ENCODE data around the gene TRIM72.

TRIM72 gene

GRCh38 chr16:31253642-31254045 is 39.7 kb downstream of the TRIM72 start:
- Histone ChIP-seq H3K9me2 (replicated peaks; ENCODE audit: low read depth, low read length) (no peaks in the 10 kb centered on the region), H3K36me3 (ENCODE audit: insufficient read depth, low read length) (no peaks in the 10 kb centered on the region), H3K27me3 (ENCODE audit: insufficient read depth, low read length, poor library complexity, severe bottlenecking) (no peaks in the 10 kb centered on the region), H3K9me3 (ENCODE audit: insufficient read depth, low read depth, low read length) (no peaks in the 10 kb centered on the region), H3K4me1 (ENCODE audit: insufficient read depth, low read length, poor library complexity, severe bottlenecking) (no peaks in the 10 kb centered on the region), H2AFZ (ENCODE audit: low read length) (peak overlapping the region; percentile 40; the same call in 1 of the 2 replicates), H3K9ac (ENCODE audit: low read depth, low read length, poor library complexity, severe bottlenecking) (no peak overlapping the region), H3F3A (ENCODE audit: low read depth) (no peaks in the 10 kb centered on the region), H3K79me2 (ENCODE audit: insufficient read depth, low read length) (no peaks in the 10 kb centered on the region), H4K20me1 (ENCODE audit: insufficient read depth, low read length, poor library complexity, severe bottlenecking) (no peaks in the 10 kb centered on the region), H3K4me2 (ENCODE audit: low read depth, low read length, poor library complexity, severe bottlenecking) (no peak overlapping the region), H3K4me3 (ENCODE audit: low read length, poor library complexity, severe bottlenecking) (no peak overlapping the region)
- TF ChIP-seq EZH2phosphoT487 (IDR thresholded peaks at IDR 0.05; ENCODE audit: borderline replicate concordance): no peak
- no peak for TF ChIP-seq CTCF (conservative IDR thresholded peaks at IDR 0.05; ENCODE audit: low read length)

- Histone ChIP-seq H4K20me1 (ENCODE audit: insufficient read depth, low read length, poor library complexity, severe bottlenecking) (no peaks in the 10 kb centered on the region), H3K27me3 (ENCODE audit: insufficient read depth, low read length, poor library complexity, severe bottlenecking) (no peaks in the 10 kb centered on the region), H3K4me3 (ENCODE audit: low read length, poor library complexity, severe bottlenecking) (no peak overlapping the region), H3K9me3 (ENCODE audit: insufficient read depth, low read depth, low read length) (no peaks in the 10 kb centered on the region), H3K4me1 (ENCODE audit: insufficient read depth, low read length, poor library complexity, severe bottlenecking) (no peaks in the 10 kb centered on the region), H3F3A (ENCODE audit: low read depth) (no peaks in the 10 kb centered on the region), H3K79me2 (ENCODE audit: insufficient read depth, low read length) (no peaks in the 10 kb centered on the region), H3K36me3 (ENCODE audit: insufficient read depth, low read length) (no peaks in the 10 kb centered on the region), H2AFZ (ENCODE audit: low read length) (no peak overlapping the region), H3K4me2 (ENCODE audit: low read depth, low read length, poor library complexity, severe bottlenecking) (no peak overlapping the region), H3K9me2 (replicated peaks; ENCODE audit: low read depth, low read length) (no peaks in the 10 kb centered on the region), H3K9ac (ENCODE audit: low read depth, low read length, poor library complexity, severe bottlenecking) (no peak overlapping the region)
- TF ChIP-seq EZH2phosphoT487 (IDR thresholded peaks at IDR 0.05; ENCODE audit: borderline replicate concordance) (no peak), CTCF (conservative IDR thresholded peaks at IDR 0.05; ENCODE audit: low read length) (no peak)
These were observed 42.5 kb downstream of the TRIM72 start for GRCh38 chr16:31256466-31256865.

GRCh38 chr16:31258366-31258765 is 44.4 kb downstream of the TRIM72 start:
- Histone ChIP-seq H3K4me1 (ENCODE audit: insufficient read depth, low read length, poor library complexity, severe bottlenecking) (no peaks in the 10 kb centered on the region), H3F3A (ENCODE audit: low read depth) (no peaks in the 10 kb centered on the region), H3K9me3 (ENCODE audit: insufficient read depth, low read depth, low read length) (no peaks in the 10 kb centered on the region), H3K9me2 (replicated peaks; ENCODE audit: low read depth, low read length) (no peaks in the 10 kb centered on the region), H4K20me1 (ENCODE audit: insufficient read depth, low read length, poor library complexity, severe bottlenecking) (no peaks in the 10 kb centered on the region), H3K9ac (ENCODE audit: low read depth, low read length, poor library complexity, severe bottlenecking) (no peak overlapping the region), H3K4me2 (ENCODE audit: low read depth, low read length, poor library complexity, severe bottlenecking) (no peak overlapping the region), H3K27me3 (ENCODE audit: insufficient read depth, low read length, poor library complexity, severe bottlenecking) (no peaks in the 10 kb centered on the region), H3K4me3 (ENCODE audit: low read length, poor library complexity, severe bottlenecking) (no peak overlapping the region), H3K79me2 (ENCODE audit: insufficient read depth, low read length) (no peaks in the 10 kb centered on the region), H2AFZ (ENCODE audit: low read length) (no peak overlapping the region), H3K36me3 (ENCODE audit: insufficient read depth, low read length) (no peaks in the 10 kb centered on the region)
- no peak for TF ChIP-seq CTCF (conservative IDR thresholded peaks at IDR 0.05; ENCODE audit: low read length)
